A549 (cell line): ENCODE results near the gene TRIM8. TPM values are rescaled to one million over a fixed set of nuclear protein-coding genes. Genes with fewer than 3 reads are reported as not detected.
A peak's percentile ranks its signal among the peaks of the same experiment; 100 is the strongest.

ENCODE experiments used
- ATAC-seq, 2 experiments: fragments of 200-7000 bp in 1 of 2; fragments of >200 bp in 1 of 2; cut with Nextera tagmentation in 1 of 2; cut with Tn5 transposase in 1 of 2; 3 replicates each; pipeline versions ENCODE4 v1.8.0 to v1.9.1; 2018 to 2020; ENCODE audit warnings: mild to moderate bottlenecking in 1 of 2, moderate library complexity in 1 of 2
- CTCF ChIA-PET: fragments of 300-600 bp; sonication (Branson Sonifier 250); formaldehyde crosslinking; extraction: SDS; loops from one replicate; lab custom pipeline; 2021; ENCODE audit warnings: antibody characterized with exemption, inconsistent platforms; lab: Yijun Ruan, JAX
- POLR2A ChIA-PET: fragments of 350-600 bp; formaldehyde crosslinking; extraction: SDS; loops from one replicate; lab custom pipeline; 2021; ENCODE audit warnings: antibody characterized with exemption, inconsistent platforms; lab: Yijun Ruan, JAX
- DNase-seq, 2 experiments: peaks; one replicate each; pipeline versions ENCODE4 v3.0.0 to v3.0.0-alpha.2; 2011 to 2016; ENCODE audit warnings: low read depth in 1 of 2, low spot score in 1 of 2
- FAIRE-seq: peaks from 2 replicates; lab custom pipeline; 2011; peaks lifted over from hg19 to GRCh38; lab: Jason Lieb, UNC
- H3K27ac ChIP-seq, 2 experiments: fragments of >200 bp; sonication (Bioruptor Twin); formaldehyde crosslinking; 3 replicates each; pipeline ENCODE4 v1.5.1; 2016 to 2017
- H3K4me1 ChIP-seq: fragments of >200 bp; sonication (Bioruptor Twin); formaldehyde crosslinking; 3 replicates; pipeline ENCODE4 v1.6.1; 2016
- H3K4me2 ChIP-seq: fragments of >200 bp; sonication (Bioruptor Twin); formaldehyde crosslinking; 3 replicates; pipeline ENCODE4 v1.6.1; 2016
- H3K4me3 ChIP-seq: fragments of >200 bp; sonication (Bioruptor Twin); formaldehyde crosslinking; 3 replicates; pipeline ENCODE4 v1.5.1; 2016
- H3K9me3 ChIP-seq: fragments of >200 bp; sonication (Bioruptor Twin); formaldehyde crosslinking; 3 replicates; pipeline ENCODE4 v1.6.1; 2016
- BHLHE40 ChIP-seq: IDR thresholded peaks from 2 replicates; pipeline ENCODE4 v1.6.1; 2012; ENCODE audit warnings: low read depth, low read length, inconsistent platforms
- CEBPB ChIP-seq, 2 experiments: fragments of >200 bp in 1 of 2; sonication (Bioruptor Twin) in 1 of 2; formaldehyde crosslinking in 1 of 2; IDR thresholded peaks; 2 replicates each; pipeline ENCODE4 v1.6.1; 2012 to 2016
- CHD4 ChIP-seq: fragments of 200-600 bp; sonication (generic); IDR thresholded peaks from 2 replicates; pipeline ENCODE4 v1.6.1; 2016; ENCODE audit warnings: antibody characterized with exemption, mild to moderate bottlenecking, borderline replicate concordance
- EP300 ChIP-seq, 2 experiments: fragments of >200 bp; sonication (Bioruptor Twin); formaldehyde crosslinking; IDR thresholded peaks; 2 replicates in 1 of 2; 3 replicates in 1 of 2; pipeline ENCODE4 v1.6.1; 2016 to 2017
- ESRRA ChIP-seq: fragments of 150-350 bp; IDR thresholded peaks from 2 replicates; pipeline ENCODE4 v1.6.1; 2014; ENCODE audit warnings: mild to moderate bottlenecking, low read length, borderline replicate concordance
- HOXB5 ChIP-seq: fragments of 250-450 bp; sonication (Bioruptor Pico); IDR thresholded peaks from 2 replicates; pipeline ENCODE4 v1.5.0; 2020; ENCODE audit warnings: mild to moderate bottlenecking, moderate library complexity
- JUN ChIP-seq, 2 experiments: fragments of >200 bp; sonication (Bioruptor Twin); formaldehyde crosslinking; IDR thresholded peaks; 2 replicates in 1 of 2; 3 replicates in 1 of 2; pipeline ENCODE4 v1.6.1; 2016 to 2017
- KDM5A ChIP-seq: fragments of 200-600 bp; sonication (generic); IDR thresholded peaks from 2 replicates; pipeline ENCODE4 v1.6.1; 2016; ENCODE audit warnings: antibody characterized with exemption, mild to moderate bottlenecking
- MAFK ChIP-seq: fragments of 450-650 bp; IDR thresholded peaks from 2 replicates; pipeline ENCODE4 v1.6.1; 2014; ENCODE audit not compliant: partially characterized antibody
- MAZ ChIP-seq: fragments of 150-350 bp; IDR thresholded peaks from 2 replicates; pipeline ENCODE4 v1.6.1; 2014; ENCODE audit warnings: antibody characterized with exemption, low read depth, low read length, borderline replicate concordance
- MYC ChIP-seq: IDR thresholded peaks from 2 replicates; pipeline ENCODE4 v1.6.1; 2012; ENCODE audit warnings: mild to moderate bottlenecking, inconsistent platforms, low read length, improper control_type of control experiment, borderline replicate concordance
- NPAS2 ChIP-seq: fragments of 250-450 bp; sonication (Bioruptor Pico); IDR thresholded peaks from 2 replicates; pipeline ENCODE4 v1.8.0; 2022; ENCODE audit warnings: mild to moderate bottlenecking, moderate library complexity, borderline replicate concordance
- POLR2A ChIP-seq: IDR thresholded peaks from 2 replicates; pipeline ENCODE4 v1.6.1; 2012; ENCODE audit warnings: mild to moderate bottlenecking, low read length
- POLR2AphosphoS2 ChIP-seq: conservative IDR thresholded peaks from 2 replicates; pipeline ENCODE4 v1.6.1; 2012; ENCODE audit warnings: low read length, improper control_type of control experiment, inconsistent platforms
- RARB ChIP-seq: fragments of 250-450 bp; sonication (Bioruptor Pico); IDR thresholded peaks from 2 replicates; pipeline ENCODE4 v1.8.0; 2021; ENCODE audit warnings: mild to moderate bottlenecking, moderate library complexity
- RNF2 ChIP-seq: fragments of 200-600 bp; sonication (generic); IDR thresholded peaks from 2 replicates; pipeline ENCODE4 v1.6.1; 2016; ENCODE audit warnings: low read depth, mild to moderate bottlenecking, antibody characterized with exemption, moderate library complexity, borderline replicate concordance
- SMC3 ChIP-seq: fragments of >200 bp; sonication (Bioruptor Twin); formaldehyde crosslinking; IDR thresholded peaks from 3 replicates; pipeline ENCODE4 v1.6.1; 2018; ENCODE audit warnings: inconsistent platforms
- SREBF2 ChIP-seq: fragments of 450-650 bp; IDR thresholded peaks from 2 replicates; pipeline ENCODE4 v1.6.1; 2014; ENCODE audit warnings: mild to moderate bottlenecking, moderate library complexity
- TFCP2L1 ChIP-seq: fragments of 250-450 bp; sonication (Bioruptor Pico); IDR thresholded peaks from 2 replicates; pipeline ENCODE4 v1.5.0; 2021; ENCODE audit warnings: mild to moderate bottlenecking
- ZC3H11A ChIP-seq: fragments of 450-650 bp; IDR thresholded peaks from 2 replicates; pipeline ENCODE4 v1.6.1; 2014; ENCODE audit warnings: antibody characterized with exemption, mild to moderate bottlenecking
- WGBS: methylation state at CpG from one replicate; pipeline ENCODE4 v1.1.6; 2017; ENCODE audit errors: missing lambda C conversion rate; 5-methylcytosine and 5-hydroxymethylcytosine counted together
- polyA plus RNA-seq, 4 experiments: library from polyadenylated mRNA; depleted of rRNA in 3 of 4; stranded (reverse); fragments of >200 nt; fragmentation: RNase III in 1 of 4; extraction: RNeasy Plus Mini Kit Qiagen cat#74134 plus additional on column Dnase treatment in 1 of 4; gene quantifications; 2 replicates in 3 of 4; 3 replicates in 1 of 4; pipeline ENCODE4 v1.2.3, GENCODE V29; 2011 to 2017
- TF ChIP-seq, protein P1 (sequence below): fragments of >200 bp; sonication (Bioruptor Twin); formaldehyde crosslinking; IDR thresholded peaks from 2 replicates; pipeline ENCODE4 v1.6.1; 2016
- TF ChIP-seq, protein P2 (sequence below): fragments of 200-600 bp; sonication (generic); IDR thresholded peaks from 2 replicates; pipeline ENCODE4 v1.6.1; 2016; ENCODE audit warnings: antibody characterized with exemption, mild to moderate bottlenecking, moderate library complexity
- TF ChIP-seq, protein P3 (sequence below): fragments of 150-350 bp; IDR thresholded peaks from 2 replicates; pipeline ENCODE4 v1.6.1; 2014; ENCODE audit warnings: low read depth, mild to moderate bottlenecking, low read length
- TF ChIP-seq, protein P4 (sequence below): IDR thresholded peaks from 2 replicates; pipeline ENCODE4 v1.6.1; 2012; ENCODE audit warnings: low read depth, borderline replicate concordance
- TF ChIP-seq, protein P5 (sequence below): fragments of 250-450 bp; sonication (Bioruptor Pico); IDR thresholded peaks from 2 replicates; pipeline ENCODE4 v1.5.0; 2020; ENCODE audit warnings: low read depth, mild to moderate bottlenecking, moderate library complexity
- TF ChIP-seq, protein P6 (sequence below): IDR thresholded peaks from 2 replicates; pipeline ENCODE4 v1.6.1; 2012
- TF ChIP-seq, protein P7 (sequence below): fragments of >200 bp; sonication (Bioruptor Twin); formaldehyde crosslinking; IDR thresholded peaks from 3 replicates; pipeline ENCODE4 v1.6.1; 2016
- TF ChIP-seq, protein P8 (sequence below): fragments of 450-650 bp; IDR thresholded peaks from 2 replicates; pipeline ENCODE4 v1.6.1; 2014; ENCODE audit warnings: antibody characterized with exemption

TRIM8 gene
- polyA plus RNA-seq, 2 of the 4 experiments (the other 2 are of a cell fraction) = 22.8 to 32.5 TPM

DNA sequence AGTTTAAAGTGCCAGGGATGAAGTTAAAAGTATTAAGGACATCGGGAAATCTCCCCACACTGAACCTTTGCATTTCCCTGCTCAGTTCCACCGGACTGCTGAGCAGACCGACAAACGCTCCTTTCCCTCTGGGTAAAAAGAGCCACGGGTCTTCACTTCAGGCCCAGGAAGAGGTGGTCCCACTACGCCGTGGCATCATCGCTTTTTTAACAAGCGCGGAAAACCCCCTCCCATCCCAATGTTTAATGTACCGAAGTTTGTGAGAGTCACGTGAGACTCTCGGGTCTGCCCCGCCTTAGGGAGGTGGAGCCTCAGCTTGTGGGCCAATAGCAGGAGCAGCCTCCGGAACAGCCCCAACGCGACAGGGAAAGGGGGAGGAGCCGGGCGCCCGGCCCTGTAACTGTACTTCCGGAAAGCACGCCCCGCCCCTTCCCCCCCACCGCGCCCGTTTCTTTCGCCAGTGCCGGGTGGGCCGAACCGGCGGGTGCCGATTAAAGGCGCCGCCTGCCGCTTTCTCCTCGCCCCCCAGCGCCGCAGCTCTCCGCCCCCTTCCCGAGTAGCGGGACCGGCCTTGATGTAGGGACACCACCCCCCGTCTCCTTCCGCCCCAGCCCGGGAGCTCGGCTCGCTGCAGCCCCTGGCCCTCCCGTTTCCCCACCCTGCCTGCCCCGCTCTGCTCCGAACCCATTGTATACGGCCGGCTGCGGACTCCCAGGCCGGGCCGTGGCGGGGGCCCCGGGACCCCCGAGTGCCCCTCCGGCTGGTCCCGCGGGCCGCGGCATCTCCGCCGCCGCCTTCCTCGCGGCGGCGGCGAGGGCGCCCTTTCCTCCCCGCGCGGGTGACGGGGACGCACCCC, 2.2 kb upstream of the TRIM8 start:
- Histone ChIP-seq H3K4me3 (peak overlapping the region; percentile 94), H3K27ac (peak overlapping the region; percentile 98), H3K4me1 (peaks cover 8% of the 10 kb centered on the region), H3K9me3 (no peaks in the 10 kb centered on the region), H3K4me2 (peak overlapping the region; percentile 99)
- ATAC-seq (peak; percentile 31 to 79), DNase-seq (peak; percentile 94 to 97), FAIRE-seq (peak; percentile 36)
- WGBS = 2% methylated on average over 33 of the region's 77 CpGs
- CTCF ChIA-PET = interaction anchor here (1.2 to 1.5 kb wide), 2 partner anchors 10 to 71 kb away, joined by 3 to 4 read pairs; partner anchors contain the start of gene ARL3
- POLR2A ChIA-PET = interaction anchor here (0.5 to 2.4 kb wide), 14 partner anchors 11 to 501 kb away, joined by 3 to 13 read pairs (median 4); partner anchors contain the start of genes ACTR1A, ARL3 and SFXN2
- TF ChIP-seq CEBPB (IDR thresholded peaks at IDR 0.05) (no peak), POLR2AphosphoS2 (no peak), BHLHE40 (peak; percentile 71; the same call in 1 of the 2 replicates), KDM5A (no peak), SREBF2 (no peak), MAFK (no peak), CHD4 (no peak), MYC (no peak), JUN (IDR thresholded peaks at IDR 0.05) (peak in 1 of 2 experiments; percentile 91; a peak in 3 of 5 replicates), RARB (CRISPR knock-in tag) (no peak), POLR2A (peak; percentile 21), EP300 (IDR thresholded peaks at IDR 0.05) (no peak), SMC3 (no peak), TFCP2L1 (CRISPR knock-in tag) (no peak), RNF2 (no peak), HOXB5 (CRISPR knock-in tag) (no peak), ZC3H11A (no peak), ESRRA (no peak), NPAS2 (no peak), MAZ (no peak)
- TF ChIP-seq, protein P1, sequence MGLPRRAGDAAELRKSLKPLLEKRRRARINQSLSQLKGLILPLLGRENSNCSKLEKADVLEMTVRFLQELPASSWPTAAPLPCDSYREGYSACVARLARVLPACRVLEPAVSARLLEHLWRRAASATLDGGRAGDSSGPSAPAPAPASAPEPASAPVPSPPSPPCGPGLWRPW = no peak
- TF ChIP-seq, protein P2, sequence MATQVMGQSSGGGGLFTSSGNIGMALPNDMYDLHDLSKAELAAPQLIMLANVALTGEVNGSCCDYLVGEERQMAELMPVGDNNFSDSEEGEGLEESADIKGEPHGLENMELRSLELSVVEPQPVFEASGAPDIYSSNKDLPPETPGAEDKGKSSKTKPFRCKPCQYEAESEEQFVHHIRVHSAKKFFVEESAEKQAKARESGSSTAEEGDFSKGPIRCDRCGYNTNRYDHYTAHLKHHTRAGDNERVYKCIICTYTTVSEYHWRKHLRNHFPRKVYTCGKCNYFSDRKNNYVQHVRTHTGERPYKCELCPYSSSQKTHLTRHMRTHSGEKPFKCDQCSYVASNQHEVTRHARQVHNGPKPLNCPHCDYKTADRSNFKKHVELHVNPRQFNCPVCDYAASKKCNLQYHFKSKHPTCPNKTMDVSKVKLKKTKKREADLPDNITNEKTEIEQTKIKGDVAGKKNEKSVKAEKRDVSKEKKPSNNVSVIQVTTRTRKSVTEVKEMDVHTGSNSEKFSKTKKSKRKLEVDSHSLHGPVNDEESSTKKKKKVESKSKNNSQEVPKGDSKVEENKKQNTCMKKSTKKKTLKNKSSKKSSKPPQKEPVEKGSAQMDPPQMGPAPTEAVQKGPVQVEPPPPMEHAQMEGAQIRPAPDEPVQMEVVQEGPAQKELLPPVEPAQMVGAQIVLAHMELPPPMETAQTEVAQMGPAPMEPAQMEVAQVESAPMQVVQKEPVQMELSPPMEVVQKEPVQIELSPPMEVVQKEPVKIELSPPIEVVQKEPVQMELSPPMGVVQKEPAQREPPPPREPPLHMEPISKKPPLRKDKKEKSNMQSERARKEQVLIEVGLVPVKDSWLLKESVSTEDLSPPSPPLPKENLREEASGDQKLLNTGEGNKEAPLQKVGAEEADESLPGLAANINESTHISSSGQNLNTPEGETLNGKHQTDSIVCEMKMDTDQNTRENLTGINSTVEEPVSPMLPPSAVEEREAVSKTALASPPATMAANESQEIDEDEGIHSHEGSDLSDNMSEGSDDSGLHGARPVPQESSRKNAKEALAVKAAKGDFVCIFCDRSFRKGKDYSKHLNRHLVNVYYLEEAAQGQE = no peak
- TF ChIP-seq, protein P3, sequence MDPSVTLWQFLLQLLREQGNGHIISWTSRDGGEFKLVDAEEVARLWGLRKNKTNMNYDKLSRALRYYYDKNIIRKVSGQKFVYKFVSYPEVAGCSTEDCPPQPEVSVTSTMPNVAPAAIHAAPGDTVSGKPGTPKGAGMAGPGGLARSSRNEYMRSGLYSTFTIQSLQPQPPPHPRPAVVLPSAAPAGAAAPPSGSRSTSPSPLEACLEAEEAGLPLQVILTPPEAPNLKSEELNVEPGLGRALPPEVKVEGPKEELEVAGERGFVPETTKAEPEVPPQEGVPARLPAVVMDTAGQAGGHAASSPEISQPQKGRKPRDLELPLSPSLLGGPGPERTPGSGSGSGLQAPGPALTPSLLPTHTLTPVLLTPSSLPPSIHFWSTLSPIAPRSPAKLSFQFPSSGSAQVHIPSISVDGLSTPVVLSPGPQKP = no peak
- TF ChIP-seq, protein P4, sequence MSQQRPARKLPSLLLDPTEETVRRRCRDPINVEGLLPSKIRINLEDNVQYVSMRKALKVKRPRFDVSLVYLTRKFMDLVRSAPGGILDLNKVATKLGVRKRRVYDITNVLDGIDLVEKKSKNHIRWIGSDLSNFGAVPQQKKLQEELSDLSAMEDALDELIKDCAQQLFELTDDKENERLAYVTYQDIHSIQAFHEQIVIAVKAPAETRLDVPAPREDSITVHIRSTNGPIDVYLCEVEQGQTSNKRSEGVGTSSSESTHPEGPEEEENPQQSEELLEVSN = no peak
- TF ChIP-seq, protein P5, sequence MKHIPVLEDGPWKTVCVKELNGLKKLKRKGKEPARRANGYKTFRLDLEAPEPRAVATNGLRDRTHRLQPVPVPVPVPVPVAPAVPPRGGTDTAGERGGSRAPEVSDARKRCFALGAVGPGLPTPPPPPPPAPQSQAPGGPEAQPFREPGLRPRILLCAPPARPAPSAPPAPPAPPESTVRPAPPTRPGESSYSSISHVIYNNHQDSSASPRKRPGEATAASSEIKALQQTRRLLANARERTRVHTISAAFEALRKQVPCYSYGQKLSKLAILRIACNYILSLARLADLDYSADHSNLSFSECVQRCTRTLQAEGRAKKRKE = no peak
- TF ChIP-seq, protein P6, sequence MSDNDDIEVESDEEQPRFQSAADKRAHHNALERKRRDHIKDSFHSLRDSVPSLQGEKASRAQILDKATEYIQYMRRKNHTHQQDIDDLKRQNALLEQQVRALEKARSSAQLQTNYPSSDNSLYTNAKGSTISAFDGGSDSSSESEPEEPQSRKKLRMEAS = peak; percentile 22; the same call in 1 of the 2 replicates
- TF ChIP-seq, protein P7, sequence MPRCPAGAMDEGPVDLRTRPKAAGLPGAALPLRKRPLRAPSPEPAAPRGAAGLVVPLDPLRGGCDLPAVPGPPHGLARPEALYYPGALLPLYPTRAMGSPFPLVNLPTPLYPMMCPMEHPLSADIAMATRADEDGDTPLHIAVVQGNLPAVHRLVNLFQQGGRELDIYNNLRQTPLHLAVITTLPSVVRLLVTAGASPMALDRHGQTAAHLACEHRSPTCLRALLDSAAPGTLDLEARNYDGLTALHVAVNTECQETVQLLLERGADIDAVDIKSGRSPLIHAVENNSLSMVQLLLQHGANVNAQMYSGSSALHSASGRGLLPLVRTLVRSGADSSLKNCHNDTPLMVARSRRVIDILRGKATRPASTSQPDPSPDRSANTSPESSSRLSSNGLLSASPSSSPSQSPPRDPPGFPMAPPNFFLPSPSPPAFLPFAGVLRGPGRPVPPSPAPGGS = peak; percentile 16; the same call in 2 of the 3 replicates
- TF ChIP-seq, protein P8, sequence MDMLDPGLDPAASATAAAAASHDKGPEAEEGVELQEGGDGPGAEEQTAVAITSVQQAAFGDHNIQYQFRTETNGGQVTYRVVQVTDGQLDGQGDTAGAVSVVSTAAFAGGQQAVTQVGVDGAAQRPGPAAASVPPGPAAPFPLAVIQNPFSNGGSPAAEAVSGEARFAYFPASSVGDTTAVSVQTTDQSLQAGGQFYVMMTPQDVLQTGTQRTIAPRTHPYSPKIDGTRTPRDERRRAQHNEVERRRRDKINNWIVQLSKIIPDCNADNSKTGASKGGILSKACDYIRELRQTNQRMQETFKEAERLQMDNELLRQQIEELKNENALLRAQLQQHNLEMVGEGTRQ = peak; percentile 86
